H1 (cell line): ENCODE data around the gene DGKI. TPM values are rescaled to one million over a fixed set of nuclear protein-coding genes. Genes with fewer than 3 reads are reported as not detected.

Experiments used
- ASH2L ChIP-seq: fragments of 200-600, 300-600 bp; sonication (generic); IDR thresholded peaks from one replicate; pipeline ENCODE4 v1.7.1; 2017; ENCODE audit warnings: low read length
- BCL11A ChIP-seq, 2 experiments: IDR thresholded peaks; one replicate each; pipeline ENCODE4 v1.6.1; 2011; ENCODE audit warnings: low read depth in 2 of 2, low read length in 2 of 2, mild to moderate bottlenecking in 2 of 2
- CBX5 ChIP-seq: fragments of 300-800, 300-1000 bp; sonication (generic); IDR thresholded peaks from 2 replicates; pipeline ENCODE4 v1.7.1; 2016; ENCODE audit warnings: antibody characterized with exemption, low read length, low read depth
- CHD7 ChIP-seq: fragments of 300-600 bp; sonication (generic); IDR thresholded peaks from 2 replicates; pipeline ENCODE4 v1.7.1; 2012; ENCODE audit warnings: low read length, moderate library complexity, mild to moderate bottlenecking, inconsistent platforms; ENCODE audit not compliant: insufficient replicate concordance
- FOSL1 ChIP-seq: IDR thresholded peaks from 2 replicates; pipeline ENCODE4 v1.6.1; 2011; ENCODE audit warnings: mild to moderate bottlenecking, low read depth, low read length, moderate library complexity; ENCODE audit not compliant: insufficient read depth
- KDM5A ChIP-seq: fragments of 200-600 bp; IDR thresholded peaks from 2 replicates; pipeline ENCODE4 v1.7.1; 2012; ENCODE audit warnings: mild to moderate bottlenecking, low read length, inconsistent platforms, mixed read lengths
- SIRT6 ChIP-seq: IDR thresholded peaks from one replicate; pipeline ENCODE4 v1.7.1; 2012; ENCODE audit warnings: low read length, inconsistent platforms
- TAF7 ChIP-seq: optimal IDR thresholded peaks from 2 replicates; pipeline ENCODE3; 2011; ENCODE audit warnings: low read depth, mild to moderate bottlenecking, inconsistent platforms, low read length, moderate library complexity, borderline replicate concordance
- polyA plus RNA-seq, 7 experiments: library from polyadenylated mRNA; depleted of rRNA in 3 of 7; stranded (reverse) in 5 of 7; unstranded in 2 of 7; fragments of >200 nt in 5 of 7; fragments of 200-250 nt in 2 of 7; gene quantifications; 1 replicate in 5 of 7; 2 replicates in 1 of 7; 4 replicates in 1 of 7; pipeline versions ENCODE4 v1.2.1 to v1.2.3, GENCODE V29; 2011 to 2013; ENCODE audit warnings: missing spikeins in 2 of 7, mixed read lengths in 2 of 7
- total RNA-seq: library from RNA; stranded (reverse); fragmentation: NEBNext Ultra II Directional; extraction: Animal tissue kit (Norgen Biotek cat#: 25700); gene quantifications from 2 replicates; pipeline ENCODE4 v1.2.1, GENCODE V29; 2021

Gene DGKI
- total and polyA plus RNA-seq, 2 of the 8 experiments (the other 6 are each of a cell fraction or from before 2014, with no cell fraction given), result 0.20 to 0.71 TPM

- TF ChIP-seq CHD7 (no peak), SIRT6 (no peak), ASH2L (no peak), CBX5 (no peak), BCL11A (IDR thresholded peaks at IDR 0.05; ENCODE audit: low read depth in 2 of 2, low read length in 2 of 2) (no peak), TAF7 (no peak), KDM5A (no peak), FOSL1 (no peak)
- TF ChIP-seq, all 59 proteins: peak for 0
Measured at GRCh38 chr7:137852108-137852507, 5.3 kb upstream of the DGKI start (continued).
